Osteocyte (in vitro differentiated cells): ENCODE data around the gene SNX22. TPM values are rescaled to one million over a fixed set of nuclear protein-coding genes. Genes with fewer than 3 reads are reported as not detected.
A peak's percentile ranks its signal among the peaks of the same experiment; 100 is the strongest.
"Not testable (repeated sequence)": the region's sequence is repeated elsewhere in the genome, so short reads cannot be mapped to it uniquely, and the experiment has no call there.

ENCODE experiments used
- DNase-seq: peaks from one replicate; pipeline ENCODE4 v3.0.0; 2021; ENCODE audit warnings: mixed read lengths; ENCODE audit not compliant: unreplicated experiment; ENCODE audit errors: extremely low spot score
- H3K27ac Mint-ChIP-seq: one replicate; pipeline ENCODE4 v1.8.0; 2021; ENCODE audit warnings: mild to moderate bottlenecking, mixed read lengths; ENCODE audit not compliant: unreplicated experiment
- H3K27me3 Mint-ChIP-seq: one replicate; pipeline ENCODE4 v1.8.0; 2021; ENCODE audit warnings: mixed read lengths; ENCODE audit not compliant: unreplicated experiment
- H3K36me3 Mint-ChIP-seq: one replicate; pipeline ENCODE4 v1.8.0; 2021; ENCODE audit warnings: mixed read lengths; ENCODE audit not compliant: unreplicated experiment
- H3K4me1 Mint-ChIP-seq: one replicate; pipeline ENCODE4 v1.8.0; 2021; ENCODE audit warnings: mixed read lengths; ENCODE audit not compliant: unreplicated experiment
- H3K4me3 Mint-ChIP-seq: one replicate; pipeline ENCODE4 v1.8.0; 2021; ENCODE audit warnings: mild to moderate bottlenecking, moderate library complexity, mixed read lengths; ENCODE audit not compliant: unreplicated experiment
- H3K9me3 Mint-ChIP-seq: one replicate; pipeline ENCODE4 v1.8.0; 2021; ENCODE audit warnings: mixed read lengths; ENCODE audit not compliant: unreplicated experiment
- total RNA-seq: library from RNA; stranded (reverse); gene quantifications from 2 replicates; pipeline ENCODE4 v1.2.1, GENCODE V29; 2021
- TF ChIP-seq, protein P1 (sequence below): fragments of 200-600 bp; sonication (generic); IDR thresholded peaks from 2 replicates; pipeline ENCODE4 v1.5.0; 2021; ENCODE audit warnings: antibody characterized with exemption, mild to moderate bottlenecking, moderate library complexity

SNX22 gene
- total RNA-seq, 1 donor from 2014 or later = 0.24 TPM

DNA sequence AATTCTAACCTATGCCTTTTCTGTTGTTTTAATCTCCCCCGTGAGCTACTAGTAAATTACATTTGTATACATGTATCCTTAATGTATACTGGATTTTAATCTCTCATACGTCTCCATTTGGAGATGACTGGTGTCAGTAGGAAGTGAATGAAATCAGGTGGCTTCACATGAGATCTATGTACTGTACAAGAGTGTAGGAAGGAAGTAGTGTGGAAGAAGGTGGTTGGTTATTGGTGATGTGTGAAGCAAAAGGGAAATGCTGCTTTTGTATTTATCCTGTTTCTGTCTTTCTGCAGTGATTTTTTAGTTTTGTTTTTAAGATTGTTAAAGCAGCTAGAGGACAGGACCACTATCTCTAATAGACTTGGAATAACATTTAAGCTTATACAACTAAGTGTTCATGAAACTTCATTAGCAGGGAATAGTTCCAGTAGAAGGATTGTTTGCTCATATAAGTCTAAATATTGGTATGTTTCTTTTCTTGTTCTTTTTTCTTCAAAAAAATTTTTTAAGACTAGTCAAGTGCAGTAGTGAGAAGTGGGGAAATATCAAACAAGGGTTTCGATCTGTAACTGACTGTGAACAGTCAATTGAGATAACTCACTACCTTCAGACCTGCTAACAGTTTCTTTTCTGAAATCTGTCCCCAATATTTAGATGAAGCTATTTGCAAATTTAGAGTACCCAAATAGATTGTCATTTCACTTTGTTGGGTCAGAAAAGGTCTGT is 40.4 kb upstream of the SNX22 start:
- Mint-ChIP-seq H3K9me3 (no peaks in the 10 kb centered on the region), H3K27me3 (no peaks in the 10 kb centered on the region)

GRCh38 chr15:64111679-64112050 is 39.9 kb upstream of the SNX22 start:
- Mint-ChIP-seq H3K27ac (peak overlapping the region; percentile 38), H3K4me3 (no peak overlapping the region)

More for the DNA sequence above, 40.4 kb upstream of the SNX22 start:
- DNase-seq = no peak
- H3K4me1 Mint-ChIP-seq = peaks cover 20% of the 10 kb centered on the region
- no peak overlapping the region for H3K4me3 Mint-ChIP-seq
- H3K27ac Mint-ChIP-seq = no peak overlapping the region
- peaks cover 24% of the 10 kb centered on the region for H3K36me3 Mint-ChIP-seq
- TF ChIP-seq, protein P1, sequence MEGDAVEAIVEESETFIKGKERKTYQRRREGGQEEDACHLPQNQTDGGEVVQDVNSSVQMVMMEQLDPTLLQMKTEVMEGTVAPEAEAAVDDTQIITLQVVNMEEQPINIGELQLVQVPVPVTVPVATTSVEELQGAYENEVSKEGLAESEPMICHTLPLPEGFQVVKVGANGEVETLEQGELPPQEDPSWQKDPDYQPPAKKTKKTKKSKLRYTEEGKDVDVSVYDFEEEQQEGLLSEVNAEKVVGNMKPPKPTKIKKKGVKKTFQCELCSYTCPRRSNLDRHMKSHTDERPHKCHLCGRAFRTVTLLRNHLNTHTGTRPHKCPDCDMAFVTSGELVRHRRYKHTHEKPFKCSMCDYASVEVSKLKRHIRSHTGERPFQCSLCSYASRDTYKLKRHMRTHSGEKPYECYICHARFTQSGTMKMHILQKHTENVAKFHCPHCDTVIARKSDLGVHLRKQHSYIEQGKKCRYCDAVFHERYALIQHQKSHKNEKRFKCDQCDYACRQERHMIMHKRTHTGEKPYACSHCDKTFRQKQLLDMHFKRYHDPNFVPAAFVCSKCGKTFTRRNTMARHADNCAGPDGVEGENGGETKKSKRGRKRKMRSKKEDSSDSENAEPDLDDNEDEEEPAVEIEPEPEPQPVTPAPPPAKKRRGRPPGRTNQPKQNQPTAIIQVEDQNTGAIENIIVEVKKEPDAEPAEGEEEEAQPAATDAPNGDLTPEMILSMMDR = no peak

DNA sequence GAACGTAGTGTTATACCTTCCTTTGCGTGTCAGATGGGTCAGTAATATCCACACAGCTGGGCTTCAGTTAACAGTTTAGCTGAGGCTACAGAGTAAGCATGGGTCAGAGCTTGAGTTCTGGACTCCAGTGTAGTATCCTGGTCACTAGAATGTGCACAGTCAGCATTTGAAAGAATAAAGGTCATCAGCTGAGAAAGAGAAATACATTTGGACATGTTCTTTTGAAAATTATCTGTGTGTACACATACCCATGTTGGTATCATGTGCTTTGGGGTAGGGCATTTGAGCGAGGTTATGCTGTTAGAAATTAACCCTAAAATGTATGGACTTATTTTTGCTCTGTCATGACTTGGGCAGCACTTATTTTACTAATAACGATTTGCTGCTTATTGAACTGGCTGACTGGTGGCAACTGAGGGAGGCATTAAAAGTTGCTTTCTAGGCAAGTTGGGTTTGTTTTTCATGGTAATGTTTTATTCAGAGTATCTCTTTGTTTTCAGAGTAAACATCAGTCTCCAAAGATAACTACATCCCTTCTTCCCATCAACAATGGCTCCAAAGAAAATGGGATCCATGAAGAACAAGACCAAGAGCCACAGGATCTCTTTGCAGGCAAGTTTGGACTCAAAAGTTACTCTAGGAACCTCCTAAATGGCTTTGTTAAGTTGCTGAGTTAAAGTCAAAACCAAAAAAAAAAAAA is 39.3 kb upstream of the SNX22 start:
- Mint-ChIP-seq H3K4me3 (no peak overlapping the region), H3K27me3 (no peaks in the 10 kb centered on the region), H3K36me3 (peaks cover 27% of the 10 kb centered on the region), H3K4me1 (peaks cover 20% of the 10 kb centered on the region), H3K9me3 (no peaks in the 10 kb centered on the region), H3K27ac (peak overlapping the region; percentile 38)
- no peak for DNase-seq
- TF ChIP-seq, protein P1 = no peak

More at GRCh38 chr15:64111679-64112050, 39.9 kb upstream of the SNX22 start:
- DNase-seq = no peak
- TF ChIP-seq, protein P1 = no peak
- Mint-ChIP-seq H3K9me3 (no peaks in the 10 kb centered on the region), H3K4me1 (peaks cover 20% of the 10 kb centered on the region), H3K27me3 (no peaks in the 10 kb centered on the region), H3K36me3 (peaks cover 26% of the 10 kb centered on the region)

GRCh38 chr15:64112904-64113303 is 38.6 kb upstream of the SNX22 start:
- H3K9me3 Mint-ChIP-seq = no peaks in the 10 kb centered on the region
- H3K27me3 Mint-ChIP-seq = no peaks in the 10 kb centered on the region
- H3K36me3 Mint-ChIP-seq = peaks cover 30% of the 10 kb centered on the region
- TF ChIP-seq, protein P1 = no peak
- H3K27ac Mint-ChIP-seq = no peak overlapping the region
- no peak for DNase-seq
- H3K4me1 Mint-ChIP-seq = peaks cover 20% of the 10 kb centered on the region
- H3K4me3 Mint-ChIP-seq = no peak overlapping the region

GRCh38 chr15:64117759-64118487 is 33.6 kb upstream of the SNX22 start:
- no peaks in the 10 kb centered on the region for H3K4me1 Mint-ChIP-seq

GRCh38 chr15:64120322-64120721 is 31.2 kb upstream of the SNX22 start:
- DNase-seq, H3K27ac Mint-ChIP-seq, H3K4me3 Mint-ChIP-seq, H3K4me1 Mint-ChIP-seq, H3K27me3 Mint-ChIP-seq, H3K9me3 Mint-ChIP-seq: not testable (repeated sequence)
- peaks cover 40% of the 10 kb centered on the region for H3K36me3 Mint-ChIP-seq

More at GRCh38 chr15:64117759-64118487, 33.6 kb upstream of the SNX22 start:
- no peak for DNase-seq
- Mint-ChIP-seq H3K9me3 (no peaks in the 10 kb centered on the region), H3K27me3 (no peaks in the 10 kb centered on the region), H3K27ac (no peak overlapping the region), H3K4me3 (no peak overlapping the region), H3K36me3 (peaks cover 46% of the 10 kb centered on the region)
- TF ChIP-seq, protein P1 = no peak
